ENCODE measurements around the gene PPP4C. TPM values are rescaled to one million over a fixed set of nuclear protein-coding genes. Genes with fewer than 3 reads are reported as not detected.

The PPP4C gene
- total and polyA plus RNA-seq, 2 of the 8 experiments (the other 6 are each of a cell fraction or from before 2014, with no cell fraction given): 148 to 298 TPM

GRCh38 chr16:30131869-30132475, 56.2 kb downstream of the PPP4C start:
- ChIA-PET CTCF (ENCODE audit: partially characterized antibody) (no interaction called here), POLR2A (ENCODE audit: partially characterized antibody) (interaction anchor here (0.7 kb wide), 1 partner anchor 11 kb away, joined by 3 read pairs; no protein-coding TSS in a partner anchor)
- Histone ChIP-seq H4K8ac (ENCODE audit: extremely low read depth, insufficient read depth, low read length) (no peak overlapping the region), H3K18ac (ENCODE audit: extremely low read depth, low read length) (no peak overlapping the region), H2BK120ac (replicated peaks; ENCODE audit: low read depth, low read length) (no peak overlapping the region), H4K5ac (ENCODE audit: insufficient read length, low read depth, low read length) (no peak overlapping the region), H3K4me1 (replicated peaks in 1 of 4; ENCODE audit: control insufficient read depth in 3 of 4, insufficient read depth in 4 of 4, low read length in 3 of 4) (no peaks in the 10 kb centered on the region), H3K4me2 (ENCODE audit: insufficient read depth in 1 of 2, low read depth in 2 of 2, low read length in 2 of 2) (no peak overlapping the region), H2BK15ac (ENCODE audit: low read length) (no peak overlapping the region), H3K23me2 (ENCODE audit: low read depth, low read length) (no peaks in the 10 kb centered on the region), H3K4ac (replicated peaks; ENCODE audit: insufficient read length, low read depth, low read length) (no peak overlapping the region), H4K91ac (replicated peaks; ENCODE audit: insufficient read length, low read length) (no peak overlapping the region), H3K9me3 (ENCODE audit: insufficient read depth in 2 of 2, low read depth in 1 of 2, low read length in 1 of 2) (no peaks in the 10 kb centered on the region), H3K27ac (ENCODE audit: low read depth, low read length) (no peak overlapping the region), H4K20me1 (replicated peaks in 1 of 2; ENCODE audit: control insufficient read depth in 1 of 2, insufficient read depth in 2 of 2, low read length in 2 of 2) (no peaks in the 10 kb centered on the region), H3K23ac (ENCODE audit: insufficient read length) (no peak overlapping the region), H3K56ac (replicated peaks; ENCODE audit: insufficient read length, low read depth, low read length) (no peak overlapping the region), H3K79me1 (ENCODE audit: low read depth, low read length) (no peaks in the 10 kb centered on the region), H3K27me3 (replicated peaks in 1 of 4; ENCODE audit: control insufficient read depth in 3 of 4, extremely low read depth in 1 of 4, insufficient read depth in 3 of 4, low read length in 3 of 4) (no peaks in the 10 kb centered on the region; a peak in 2 of 7 replicates), H3K4me3 (ENCODE audit: extremely low read depth in 1 of 4, insufficient read depth in 2 of 4, low read depth in 3 of 4, low read length in 4 of 4) (no peak overlapping the region), H3K14ac (ENCODE audit: insufficient read length) (no peak overlapping the region), H3K36me3 (ENCODE audit: control insufficient read depth in 2 of 4, insufficient read depth in 4 of 4, low read length in 3 of 4) (no peaks in the 10 kb centered on the region), H2AFZ (ENCODE audit: low read length) (no peak overlapping the region), H2AK5ac (ENCODE audit: low read depth, low read length) (no peak overlapping the region), H2BK12ac (ENCODE audit: low read depth, low read length) (no peak overlapping the region), H2BK5ac (ENCODE audit: low read depth, low read length) (no peak overlapping the region), H2BK20ac (ENCODE audit: low read length) (no peak overlapping the region), H3K79me2 (ENCODE audit: control insufficient read depth in 1 of 2, insufficient read depth in 2 of 2, low read length in 2 of 2) (no peaks in the 10 kb centered on the region), H3K9ac (replicated peaks in 1 of 4; ENCODE audit: extremely low read depth in 1 of 4, low read depth in 3 of 4, low read length in 3 of 4) (no peak overlapping the region; a peak in 1 of 7 replicates)
- WGBS, 2 experiments (ENCODE audit: extremely low coverage in 1 of 2, insufficient coverage in 1 of 2, insufficient read length in 1 of 2, insufficient replicate concordance in 2 of 2, low coverage in 1 of 2, low lambda C conversion rate in 2 of 2, missing lambda C conversion rate in 1 of 2): 87% methylated on average over 4 of the region's 4 CpGs; no CpG with 5 or more reads in 1 of the 2 experiments
- DNase-seq (ENCODE audit: low read depth in 1 of 2, low spot score in 2 of 2): no peak
- no peak for FAIRE-seq
- no peak for TF ChIP-seq BRCA1 (IDR thresholded peaks at IDR 0.05; ENCODE audit: low read depth, low read length)
- TF ChIP-seq SP2 (IDR thresholded peaks at IDR 0.05; ENCODE audit: low read length): no peak
- no peak for TF ChIP-seq ATF2 (IDR thresholded peaks at IDR 0.05; ENCODE audit: low read length)
- no peak for TF ChIP-seq NANOG (IDR thresholded peaks at IDR 0.05; ENCODE audit: insufficient read depth, low read depth, low read length, poor library complexity, severe bottlenecking)
- TF ChIP-seq POLR2A (IDR thresholded peaks at IDR 0.05; ENCODE audit: control extremely low read depth in 1 of 2, low read depth in 2 of 2, low read length in 2 of 2): no peak
- TF ChIP-seq RXRA (IDR thresholded peaks at IDR 0.05; ENCODE audit: insufficient read depth, low read depth, low read length): no peak
- no peak for TF ChIP-seq CHD2 (IDR thresholded peaks at IDR 0.05; ENCODE audit: low read length)
- no peak for TF ChIP-seq EZH2 (IDR thresholded peaks at IDR 0.05; ENCODE audit: low read depth, low read length, severe bottlenecking)
- TF ChIP-seq TCF12 (IDR thresholded peaks at IDR 0.05; ENCODE audit: low read depth, low read length): no peak
- TF ChIP-seq KDM4A (IDR thresholded peaks at IDR 0.05; ENCODE audit: low read depth, low read length, severe bottlenecking): no peak
- TF ChIP-seq SUZ12 (IDR thresholded peaks at IDR 0.05; ENCODE audit: low read length): no peak
